K562 (cell line): Measurements from ENCODE around the gene UROD.

Experiments used
- CAMTA2 ChIP-seq: fragments of 250-450 bp; sonication (Bioruptor Pico); conservative IDR thresholded peaks from 2 replicates; pipeline ENCODE4 v1.5.1; 2022
- CTCF ChIP-seq, 3 experiments: IDR thresholded peaks in 2 of 3; conservative IDR thresholded peaks in 1 of 3; 2 replicates each; pipeline ENCODE4 v1.5.1; 2011 to 2012; ENCODE audit warnings: low read length in 3 of 3, mild to moderate bottlenecking in 3 of 3, control low read depth in 2 of 3, improper control_type of control experiment in 1 of 3, inconsistent platforms in 1 of 3, low read depth in 1 of 3, mixed read lengths in 1 of 3, moderate library complexity in 1 of 3; ENCODE audit not compliant: insufficient read depth in 2 of 3
- HNRNPUL1 ChIP-seq: fragments of 200-400 bp; formaldehyde crosslinking; IDR thresholded peaks from 2 replicates; pipeline ENCODE4 v1.6.1; 2017; ENCODE audit warnings: low read length

- no peak for TF ChIP-seq HNRNPUL1
- TF ChIP-seq CTCF (IDR thresholded peaks at IDR 0.05 in 2 of 3, conservative IDR thresholded peaks at IDR 0.05 in 1 of 3; ENCODE audit: insufficient read depth in 2 of 3, low read depth in 1 of 3, low read length in 3 of 3), result no peak
- TF ChIP-seq CAMTA2, result no peak
Measured at GRCh38 chr1:45001011-45001481, 11.0 kb upstream of the UROD start.
